K562 treated with DMSO at 1 percent for 48 hours (cell line): ENCODE results near the gene GZMH. TPM values are rescaled to one million over a fixed set of nuclear protein-coding genes. Genes with fewer than 3 reads are reported as not detected.

Experiments
- total RNA-seq: library from RNA; unstranded; fragments of 300-600 nt; gene quantifications from 2 replicates; pipeline ENCODE4 v1.2.3, GENCODE V29; 2022; ENCODE audit warnings: low replicate concordance; ENCODE audit errors: extremely low read depth

Gene GZMH
- total RNA-seq = not detected in 2 replicates

GRCh38 chr14:24609655-24610344 is at the start of gene GZMH:
GZMH (minus strand) TSS chr14:24609685; CDS start chr14:24609613, 72 bp downstream.

GRCh38 chr14:24634158-24634557 is 24.7 kb upstream of the GZMH start, which contains the start of gene GZMB:
GZMB (minus strand) TSS chr14:24634190; CDS start chr14:24634160, 30 bp downstream.

GRCh38 chr14:24576182-24576581 is 33.3 kb downstream of the GZMH start, which contains the start of gene CTSG:
CTSG (minus strand) TSS chr14:24576250; CDS start chr14:24576223, 27 bp downstream.

Other genes starting within 250 kb of the GZMH start
- gene NFATC4, start 241.5 kb downstream of the GZMH start, total RNA-seq = not detected in 2 replicates
- not detected in 2 replicates for gene NYNRIN, start 210.7 kb downstream of the GZMH start, total RNA-seq
- not detected in 2 replicates for gene CBLN3, start 180.0 kb downstream of the GZMH start, total RNA-seq
- 69.1 TPM in 1 of 2 replicates, not detected in the other for gene KHNYN, start 179.7 kb downstream of the GZMH start, total RNA-seq
- gene SDR39U1, start 166.9 kb downstream of the GZMH start, total RNA-seq = not detected in 2 replicates
- not detected in 2 replicates for gene CMA1, start 101.4 kb downstream of the GZMH start, total RNA-seq
- not detected in 2 replicates for gene CTSG, start 33.4 kb downstream of the GZMH start, total RNA-seq
- not detected in 2 replicates for gene GZMB, start 24.5 kb upstream of the GZMH start, total RNA-seq